Midbrain (tissue), 1 donor: Measurements from ENCODE around the gene ADGRG6.

ENCODE experiments used
- DNase-seq: peaks from one replicate; lab custom pipeline; 2025; lab: John Stamatoyannopoulos, UW

The ADGRG6 gene

DNA sequence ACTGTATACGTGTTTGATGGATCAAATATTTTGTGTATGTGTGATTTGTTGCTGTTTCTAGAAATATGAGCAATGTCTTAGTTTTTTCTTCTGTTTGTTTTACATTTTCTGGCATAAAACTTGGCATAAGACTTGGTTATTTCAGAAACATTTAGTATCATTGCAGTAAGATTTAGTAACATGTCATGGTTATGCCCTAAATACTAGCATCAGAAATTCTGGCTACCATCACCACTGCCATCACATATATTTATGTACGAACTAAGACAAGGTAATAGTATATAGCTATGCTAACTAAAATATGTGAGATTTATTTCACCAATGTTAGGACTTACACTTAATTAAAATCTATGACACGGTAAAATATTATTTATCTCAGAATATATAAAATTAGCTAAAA, 10.3 kb upstream of the ADGRG6 start:
- DNase-seq, result no peak

- DNase-seq, result no peak
These were observed 9.5 kb upstream of the ADGRG6 start for GRCh38 chr6:142292166-142292924.

- no peak for DNase-seq
These were observed 8.7 kb upstream of the ADGRG6 start for GRCh38 chr6:142293121-142293520.

DNA sequence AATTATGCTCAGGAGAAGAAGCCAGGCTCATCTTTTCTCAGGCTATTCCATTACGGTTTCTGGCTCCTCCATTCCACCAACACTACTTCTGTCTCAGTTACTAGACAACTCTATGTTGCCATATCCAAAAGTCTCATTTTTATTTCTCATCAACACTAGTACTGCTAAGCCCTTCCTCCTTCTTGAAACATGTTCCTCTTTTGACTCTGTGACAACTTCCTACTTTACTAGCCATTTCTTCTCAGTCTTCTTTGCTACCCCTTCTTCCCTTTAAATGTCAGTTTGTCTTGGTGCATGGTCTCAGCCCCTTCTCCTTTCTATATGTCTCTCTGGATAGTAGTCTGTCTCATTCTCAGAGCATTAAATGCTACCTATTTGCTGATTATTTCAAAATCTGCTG, 7.1 kb upstream of the ADGRG6 start:
- no peak for DNase-seq

- DNase-seq, result no peak
These were observed 4.7 kb upstream of the ADGRG6 start for GRCh38 chr6:142296975-142297604.

DNA sequence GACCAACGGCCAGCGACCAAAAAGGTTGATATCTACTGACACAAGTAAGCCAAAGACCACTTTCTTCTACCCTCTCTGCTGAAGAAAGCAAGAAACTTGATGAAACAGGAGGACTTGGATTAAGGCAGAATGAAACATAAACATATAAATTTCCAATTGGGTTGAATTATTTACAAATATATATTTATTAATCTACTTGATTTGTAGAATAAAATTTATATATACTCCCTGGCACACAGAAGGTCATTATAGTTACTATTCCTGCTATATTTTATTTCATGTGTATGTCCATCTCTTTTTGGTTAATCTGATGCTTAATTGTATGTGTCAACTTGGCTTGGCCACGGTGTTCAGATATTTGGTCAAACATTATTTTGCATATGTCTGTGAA, 4.2 kb upstream of the ADGRG6 start:
- DNase-seq, result no peak

DNA sequence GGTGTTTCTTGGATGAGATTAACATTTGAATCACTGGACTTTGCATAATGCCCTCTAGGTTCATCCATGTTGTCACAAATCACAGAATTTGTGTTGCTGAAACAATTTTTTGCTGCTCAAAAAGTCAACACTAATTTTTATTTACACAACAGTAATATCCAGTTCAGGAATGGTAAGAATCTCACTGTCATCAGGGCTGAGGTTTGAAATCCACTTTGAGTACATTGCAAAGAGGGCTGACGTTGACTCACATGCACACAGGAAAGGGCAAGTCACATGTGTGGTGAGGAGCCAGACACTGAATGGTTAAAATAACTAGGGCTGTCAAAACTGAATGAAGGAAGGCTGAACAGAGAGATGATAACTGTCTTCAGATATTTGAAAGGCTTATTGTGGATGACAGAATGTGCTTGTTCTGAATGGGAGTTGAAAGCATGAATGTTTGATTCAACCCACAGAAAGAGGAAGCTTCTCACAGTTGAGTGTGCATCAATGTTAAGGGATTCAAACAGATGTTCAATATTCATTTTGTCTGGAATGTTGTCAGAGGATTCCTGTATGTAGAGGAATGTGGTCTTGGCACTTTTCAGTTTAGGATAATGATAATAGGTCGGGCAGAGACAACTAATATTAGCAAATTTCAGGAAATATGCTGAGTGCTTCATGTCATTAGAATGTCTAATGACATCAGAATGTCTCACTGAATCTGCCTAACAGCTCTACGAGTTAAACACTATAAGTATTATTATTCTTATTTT, 3.6 kb upstream of the ADGRG6 start:
- DNase-seq, result no peak

- DNase-seq, result no peak
These were observed 1.5 kb upstream of the ADGRG6 start for GRCh38 chr6:142300302-142300701.

- DNase-seq, result no peak
These were observed 803 bp upstream of the ADGRG6 start for GRCh38 chr6:142300758-142301650.

- no peak for DNase-seq
These were observed 791 bp downstream of the ADGRG6 start for GRCh38 chr6:142302421-142303175.

- no peak for DNase-seq
These were observed 1.3 kb downstream of the ADGRG6 start for GRCh38 chr6:142303176-142303533.

DNA sequence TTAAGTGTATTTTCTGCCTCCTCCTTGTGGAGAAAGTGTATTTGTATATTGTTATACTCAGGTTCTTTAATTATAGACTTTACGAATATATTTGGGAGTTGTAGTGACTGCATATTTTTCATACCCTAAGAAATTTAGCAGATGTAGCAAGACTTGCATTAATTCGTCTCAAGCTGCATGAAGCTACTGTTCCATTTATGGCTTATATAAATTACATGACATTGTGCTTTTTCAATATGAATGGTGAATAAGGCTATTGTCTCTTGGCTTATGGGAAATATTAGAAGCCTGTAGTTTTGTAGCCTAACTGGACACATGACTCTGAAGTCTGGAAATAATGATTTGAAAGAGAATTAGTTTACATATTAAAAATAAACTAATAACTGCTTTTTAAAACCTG, 2.4 kb downstream of the ADGRG6 start:
- no peak for DNase-seq

- DNase-seq, result no peak
These were observed 4.9 kb downstream of the ADGRG6 start for GRCh38 chr6:142306736-142307135.

GRCh38 chr6:142307963-142308748, 6.3 kb downstream of the ADGRG6 start:
- DNase-seq, result no peak

DNA sequence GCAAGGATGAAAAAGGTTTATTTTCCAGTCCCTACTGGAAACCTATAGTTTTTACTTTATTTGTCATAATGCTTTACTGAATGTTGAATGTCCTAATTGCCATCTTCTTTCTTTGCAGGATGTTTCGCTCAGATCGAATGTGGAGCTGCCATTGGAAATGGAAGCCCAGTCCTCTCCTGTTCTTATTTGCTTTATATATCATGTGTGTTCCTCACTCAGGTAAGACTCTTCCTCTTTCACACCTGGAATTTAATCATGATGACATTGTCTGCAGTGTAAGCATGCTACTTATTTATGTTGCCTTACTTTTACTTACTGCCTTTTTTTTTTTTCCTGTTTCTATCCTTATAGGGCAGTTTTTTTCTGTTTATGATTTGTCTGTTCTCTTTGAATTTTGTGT, 7.6 kb downstream of the ADGRG6 start:
- DNase-seq, result no peak

- no peak for DNase-seq
These were observed 11.5 kb downstream of the ADGRG6 start for GRCh38 chr6:142313284-142313683.

DNA sequence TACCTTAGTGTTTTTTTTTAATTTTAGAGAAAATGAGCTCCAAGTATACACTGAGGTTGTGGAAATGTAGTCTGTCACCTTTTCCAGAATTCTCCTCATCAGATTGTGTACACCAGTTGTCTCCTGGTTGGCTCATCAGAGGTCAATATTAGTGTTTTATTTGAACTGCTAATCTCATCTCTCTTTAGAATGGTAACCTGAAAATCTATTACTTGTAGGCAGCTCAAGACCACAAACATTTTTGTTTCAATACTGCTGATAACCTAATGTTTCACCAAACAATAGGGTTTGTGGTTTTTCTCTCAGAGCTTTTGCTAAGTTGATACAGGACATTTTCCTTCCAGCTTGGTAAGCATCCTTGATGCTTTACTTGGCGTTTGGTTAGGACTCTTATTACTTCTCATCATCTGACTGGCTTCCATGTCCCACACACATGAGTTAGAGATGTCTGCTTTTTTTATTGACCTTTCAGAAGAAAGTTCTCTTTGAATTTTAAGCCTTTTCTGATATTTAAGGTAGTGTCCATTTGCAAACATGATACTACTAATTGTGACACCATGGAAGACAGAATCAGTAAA, 15.1 kb downstream of the ADGRG6 start:
- DNase-seq, result no peak

- DNase-seq, result no peak
These were observed 16.9 kb downstream of the ADGRG6 start for GRCh38 chr6:142318714-142319113.

- no peak for DNase-seq
These were observed 18.6 kb downstream of the ADGRG6 start for GRCh38 chr6:142320366-142320765.

DNA sequence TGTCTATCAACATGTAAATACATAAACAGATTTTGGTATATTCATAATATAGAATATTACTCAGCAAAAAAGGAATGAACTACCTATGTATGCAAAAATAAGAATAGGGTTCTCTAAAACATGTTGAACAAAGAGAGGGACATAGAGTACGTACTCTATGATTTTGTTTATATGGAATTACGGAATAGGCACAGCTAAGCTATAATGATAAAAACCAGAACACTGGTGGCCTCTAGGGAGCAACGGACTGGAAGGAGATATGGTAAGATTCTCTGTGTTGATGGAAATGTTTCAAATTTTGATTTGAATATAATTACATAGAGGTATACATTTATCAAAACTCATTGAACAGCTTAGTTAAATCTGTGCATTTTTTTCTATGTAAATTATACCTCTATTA, 19.6 kb downstream of the ADGRG6 start:
- no peak for DNase-seq
